NCI-H2029 treated with DMSO at 0.1 percent for 48 hours (cell line): ENCODE measurements around the gene FER.
"Not testable (repeated sequence)": the region's sequence is repeated elsewhere in the genome, so short reads cannot be mapped to it uniquely, and the experiment has no call there.

Source experiments
- DNase-seq: peaks from one replicate; lab custom pipeline; 2025; lab: John Stamatoyannopoulos, UW

The FER gene

GRCh38 chr5:108881133-108881532, 133.4 kb downstream of the FER start:
- no peak for DNase-seq

DNA sequence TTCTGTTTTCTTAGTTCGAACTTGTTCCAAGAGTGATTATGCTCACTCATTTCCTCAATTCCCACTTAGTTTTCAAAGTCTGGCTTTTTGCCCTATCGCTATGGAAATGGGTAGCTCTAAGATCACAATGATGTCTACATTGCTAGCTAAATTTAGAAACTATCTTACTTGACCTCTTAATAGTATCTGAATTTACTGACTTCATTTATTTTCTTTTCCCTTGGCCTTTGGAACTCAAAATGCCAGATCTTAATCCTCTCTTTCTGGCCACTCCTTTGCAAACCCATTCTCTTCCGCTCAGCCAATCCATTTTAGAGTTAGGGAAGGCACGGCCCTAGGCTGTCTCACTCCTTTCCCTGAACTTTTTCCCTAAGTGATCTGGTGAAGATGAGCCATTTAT, 137.0 kb downstream of the FER start:
- DNase-seq: no peak

DNA sequence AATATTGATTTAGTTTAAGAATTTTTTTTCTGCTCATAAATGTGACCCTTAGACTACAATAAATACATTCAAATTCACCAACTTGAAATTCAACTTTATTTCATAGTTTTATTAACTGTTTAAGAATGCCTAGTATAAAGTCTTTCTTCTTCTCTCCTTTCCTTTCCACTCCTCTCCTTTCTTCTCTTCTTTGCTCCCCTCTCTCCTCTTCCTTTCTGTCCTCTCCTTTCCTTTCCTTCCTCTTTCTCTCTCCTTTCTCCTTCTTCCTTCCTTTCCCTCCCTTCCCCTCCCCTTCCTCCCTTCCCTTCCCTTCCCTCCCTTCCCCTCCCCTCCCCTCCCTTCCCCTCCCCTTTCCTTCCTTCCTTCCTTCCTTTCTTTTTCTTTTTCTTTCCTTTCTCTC, 150.6 kb downstream of the FER start:
- DNase-seq: no peak

DNA sequence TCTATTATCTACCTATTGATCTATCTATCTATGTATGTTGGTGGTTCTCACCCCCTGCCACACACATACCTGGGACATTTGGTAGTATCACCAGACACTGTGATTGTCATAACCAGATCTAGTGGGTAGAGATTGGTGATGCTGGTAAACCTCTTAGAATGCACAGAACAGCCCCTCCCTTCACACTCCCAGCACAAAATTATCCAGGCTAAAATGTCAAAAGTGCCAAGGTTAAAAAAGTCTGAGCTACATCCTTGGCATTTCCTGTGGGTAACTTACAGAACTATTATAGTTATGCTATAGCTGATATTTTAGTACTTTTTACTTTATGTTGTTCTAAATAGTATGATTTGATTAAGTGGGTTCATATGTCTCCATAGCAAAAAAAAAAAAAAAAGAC, 151.0 kb downstream of the FER start:
- no peak for DNase-seq

DNA sequence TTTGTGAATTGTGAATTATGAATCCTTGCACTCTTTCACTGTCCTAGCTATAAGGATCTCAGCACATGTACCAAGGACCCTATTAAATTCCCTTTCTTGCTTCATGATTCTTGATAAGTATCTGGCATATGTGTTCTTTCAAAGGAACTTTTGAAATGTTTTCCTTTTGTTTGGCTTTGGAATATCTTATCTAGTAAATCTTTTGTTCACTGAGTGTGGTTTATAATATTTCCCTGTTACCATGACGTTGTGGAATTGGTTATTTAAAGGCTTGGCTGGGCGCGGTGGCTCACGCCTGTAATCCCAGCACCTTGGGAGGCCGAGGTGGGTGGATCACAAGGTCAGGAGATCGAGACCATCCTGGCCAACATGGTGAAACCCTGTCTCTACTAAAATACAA, 151.5 kb downstream of the FER start:
- DNase-seq: not testable (repeated sequence)

DNA sequence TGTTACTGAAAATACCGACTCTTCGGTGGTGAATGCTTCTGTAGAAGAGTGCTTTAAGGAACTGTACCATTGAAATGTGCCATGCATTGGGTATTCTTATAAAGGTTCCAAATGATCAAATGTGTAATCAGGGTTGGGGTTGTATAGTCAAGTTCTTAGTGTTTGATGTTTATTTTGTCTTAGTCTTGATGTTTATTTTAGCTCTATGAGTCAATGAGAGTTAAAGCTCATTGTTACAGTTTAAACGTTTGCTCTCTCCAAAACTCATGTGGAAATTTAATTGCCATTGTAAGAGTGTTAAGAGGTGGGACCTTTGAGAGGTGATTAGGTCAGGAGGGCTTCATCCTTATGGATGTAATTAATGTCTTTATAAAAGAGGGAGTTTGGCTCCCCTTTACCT, 153.0 kb downstream of the FER start:
- no peak for DNase-seq

DNA sequence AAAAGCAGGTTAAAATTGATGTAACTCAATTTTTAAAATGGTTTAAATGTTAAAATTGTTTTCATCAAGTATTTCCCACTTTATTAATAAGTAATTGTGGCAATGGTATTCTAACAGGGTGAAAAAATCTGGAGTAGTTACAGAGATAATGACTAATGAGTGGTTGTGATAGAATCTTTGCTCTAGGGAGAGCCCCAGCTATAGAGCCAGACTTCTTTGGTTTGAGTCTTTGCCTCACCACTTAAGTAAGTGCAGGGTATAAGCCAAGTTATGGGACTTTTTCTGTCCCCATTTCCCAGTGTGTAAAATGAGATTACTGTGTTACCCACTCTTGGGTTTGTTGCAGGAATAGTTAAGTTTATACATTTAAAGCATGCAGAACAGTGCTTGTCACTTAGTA, 158.1 kb downstream of the FER start:
- DNase-seq: no peak

GRCh38 chr5:108910627-108911026, 162.9 kb downstream of the FER start:
- no peak for DNase-seq

GRCh38 chr5:108911055-108911454, 163.4 kb downstream of the FER start:
- DNase-seq: no peak

DNA sequence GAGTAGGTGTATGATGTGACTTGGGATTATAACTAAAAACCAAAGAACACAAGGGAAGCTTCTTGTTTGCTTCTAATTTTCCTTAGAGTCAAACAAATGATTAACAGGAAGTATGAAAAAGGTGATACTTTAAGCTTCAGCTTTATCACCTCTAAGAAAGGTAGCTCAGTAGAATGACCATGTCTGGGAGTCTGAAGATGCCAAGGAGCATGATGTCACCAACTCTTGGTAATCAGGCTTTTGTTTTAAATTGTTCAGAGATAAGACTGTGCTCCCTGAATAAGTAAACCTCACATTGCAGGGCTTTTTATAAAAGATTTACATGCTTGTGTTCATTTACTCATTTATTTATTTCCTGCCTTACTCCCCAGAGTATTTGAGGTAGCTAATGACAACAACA, 169.9 kb downstream of the FER start:
- no peak for DNase-seq

GRCh38 chr5:108919591-108920326, 172.1 kb downstream of the FER start:
- no peak for DNase-seq

DNA sequence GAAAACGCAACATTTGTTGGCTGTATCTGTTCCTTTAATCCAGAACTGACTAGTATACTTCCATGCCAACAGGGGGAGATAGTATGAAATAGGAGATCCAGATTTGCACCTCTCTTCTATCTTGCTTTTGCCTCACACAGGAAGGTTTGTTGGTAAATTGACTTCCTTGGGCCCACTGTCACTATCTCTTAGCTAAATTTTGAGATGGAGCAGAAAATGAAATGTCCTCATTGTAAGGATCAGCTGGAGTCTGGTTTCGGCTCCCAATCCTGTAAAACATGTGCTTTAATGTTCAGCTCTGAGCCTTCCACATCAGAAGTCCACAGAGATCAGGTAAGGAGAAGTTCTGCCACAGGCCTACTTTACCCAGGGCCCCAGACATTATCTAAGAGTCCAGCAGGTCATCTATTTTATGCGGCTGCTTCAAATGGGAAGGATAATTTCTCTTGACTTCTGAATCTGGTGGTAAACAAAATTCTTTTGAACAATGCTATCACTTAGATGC, 176.8 kb downstream of the FER start:
- no peak for DNase-seq

DNA sequence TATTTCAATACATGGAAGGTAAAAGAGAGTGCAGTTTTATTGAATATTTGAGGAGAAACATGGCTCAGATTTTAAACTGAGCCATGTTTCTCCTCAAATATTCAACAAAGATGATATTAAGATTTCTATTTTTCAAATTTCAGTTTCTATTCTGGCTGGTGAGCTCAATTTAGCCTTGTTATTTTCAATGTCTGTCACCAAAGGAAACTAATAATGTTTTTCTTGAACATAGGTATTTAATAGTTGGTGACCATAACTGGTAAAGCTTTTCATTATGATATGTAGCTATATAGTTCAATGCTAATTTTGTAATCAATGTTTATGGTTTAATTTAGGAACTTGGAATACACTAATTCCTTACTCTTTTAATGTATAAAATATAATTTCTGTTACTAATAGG, 177.4 kb downstream of the FER start:
- no peak for DNase-seq

GRCh38 chr5:108930107-108930506, 182.4 kb downstream of the FER start:
- DNase-seq: no peak

DNA sequence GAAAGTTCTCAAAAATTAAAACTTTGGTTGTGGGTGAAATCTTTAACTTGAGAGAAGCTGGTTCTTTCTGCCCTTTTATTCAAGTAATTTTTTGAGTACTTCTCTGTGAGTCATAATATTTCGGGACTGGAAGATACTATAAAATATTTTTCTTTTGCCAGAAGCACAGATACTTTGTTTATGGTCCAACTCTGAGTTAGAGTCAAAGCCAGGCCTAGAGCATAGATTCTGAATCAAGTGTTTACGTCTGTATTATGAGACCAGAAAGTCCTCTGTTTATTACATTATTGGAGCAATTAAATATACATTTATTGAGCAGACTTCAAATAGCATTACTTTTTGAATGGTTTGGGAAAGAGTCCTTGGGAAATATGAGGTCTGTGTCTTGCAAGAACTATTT, 187.9 kb downstream of the FER start:
- DNase-seq: no peak

- DNase-seq: no peak
Measured at GRCh38 chr5:108937221-108937620, 189.5 kb downstream of the FER start.

DNA sequence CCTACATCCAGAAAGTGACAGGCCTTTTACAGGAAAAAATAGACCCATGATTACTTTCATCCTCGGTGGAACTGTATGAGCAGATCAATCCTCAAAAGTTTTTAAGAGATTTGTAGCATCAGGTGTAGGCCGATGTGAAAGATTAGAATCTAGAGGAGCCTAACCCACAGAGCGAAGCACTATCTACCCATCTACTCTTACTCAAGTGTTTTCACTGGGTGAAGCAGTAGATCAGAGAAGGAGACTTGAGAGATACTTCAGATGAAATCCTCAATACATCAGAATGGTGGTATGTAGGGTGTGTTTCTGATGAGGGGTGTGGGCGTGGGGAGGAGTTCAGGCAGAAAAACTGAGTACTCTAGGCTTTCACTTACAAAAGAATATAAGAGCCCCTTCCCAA, 192.8 kb downstream of the FER start:
- no peak for DNase-seq

DNA sequence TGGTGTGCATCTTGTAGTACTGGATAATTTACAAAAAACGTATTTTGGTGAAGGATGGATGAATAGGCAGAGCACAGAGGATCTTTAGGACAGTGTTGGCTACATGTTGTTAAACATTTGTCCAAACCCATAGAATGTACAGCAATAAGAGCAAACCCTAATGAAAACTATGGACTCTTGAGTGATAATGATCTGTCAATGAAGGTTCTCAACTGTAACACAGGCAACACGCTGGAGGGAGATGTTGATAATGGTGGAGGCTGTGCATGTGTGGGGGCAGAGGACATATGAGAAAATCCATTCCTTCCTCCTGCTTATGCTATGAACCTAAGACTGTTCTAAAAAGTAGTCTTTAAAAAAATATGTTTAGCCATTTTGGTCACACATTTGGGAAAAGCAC, 194.0 kb downstream of the FER start:
- DNase-seq: no peak

DNA sequence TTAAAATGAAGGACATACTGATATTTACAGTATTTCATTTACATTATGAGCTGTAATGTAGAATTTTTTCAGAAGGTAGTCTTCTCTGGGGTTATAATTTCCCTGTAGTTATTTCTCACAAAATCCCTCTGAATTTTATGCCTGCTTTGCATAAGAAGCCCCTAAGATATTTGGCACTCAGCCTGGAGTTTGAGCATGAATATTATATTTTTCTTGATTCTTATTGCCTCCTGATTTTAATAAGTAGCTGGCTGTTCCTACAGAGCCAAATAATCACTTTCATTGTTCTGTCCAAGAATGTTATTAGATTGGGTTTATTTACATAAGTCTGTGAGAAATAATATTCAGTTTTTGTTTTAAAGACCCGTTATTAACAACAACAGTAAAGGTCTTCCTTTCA, 195.0 kb downstream of the FER start:
- no peak for DNase-seq

DNA sequence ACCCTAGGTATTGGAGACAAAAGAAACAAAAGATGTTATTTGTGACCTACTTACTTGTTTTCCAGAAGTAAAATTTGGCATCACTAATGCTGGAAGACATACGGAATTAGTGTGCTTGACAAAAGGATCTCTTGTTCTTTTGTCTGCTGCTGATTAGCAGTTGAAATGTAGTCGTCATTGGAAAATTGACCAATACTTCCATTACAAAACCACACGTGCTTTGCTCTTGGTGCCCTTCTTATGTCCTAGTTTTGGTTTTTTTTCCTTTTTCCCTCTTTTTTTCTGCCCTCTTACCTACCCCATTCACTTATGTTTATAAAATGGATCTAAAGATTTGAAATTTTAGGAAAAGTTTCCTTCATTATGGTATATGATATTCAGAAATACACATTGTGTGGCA, 197.4 kb downstream of the FER start:
- no peak for DNase-seq

- no peak for DNase-seq
Measured at GRCh38 chr5:108946008-108946407, 198.3 kb downstream of the FER start.

DNA sequence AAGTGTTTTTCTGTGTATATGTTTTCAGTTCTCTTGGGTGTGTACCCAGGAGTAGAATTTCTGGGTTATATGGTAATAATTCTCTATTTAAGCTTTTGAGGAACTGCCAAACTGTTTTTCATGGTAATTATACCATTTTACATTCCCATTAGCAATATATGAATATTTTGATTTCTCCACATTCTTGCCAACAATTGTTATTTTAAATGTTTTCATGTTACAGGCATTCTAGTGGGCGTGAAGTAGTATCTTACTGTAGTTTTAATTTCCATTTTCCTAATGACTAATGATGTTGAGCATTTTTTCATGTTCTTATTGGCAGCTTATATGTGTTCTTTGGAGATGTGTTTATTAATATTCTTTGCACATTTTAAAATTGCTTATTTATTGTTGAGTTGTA, 199.5 kb downstream of the FER start:
- no peak for DNase-seq

DNA sequence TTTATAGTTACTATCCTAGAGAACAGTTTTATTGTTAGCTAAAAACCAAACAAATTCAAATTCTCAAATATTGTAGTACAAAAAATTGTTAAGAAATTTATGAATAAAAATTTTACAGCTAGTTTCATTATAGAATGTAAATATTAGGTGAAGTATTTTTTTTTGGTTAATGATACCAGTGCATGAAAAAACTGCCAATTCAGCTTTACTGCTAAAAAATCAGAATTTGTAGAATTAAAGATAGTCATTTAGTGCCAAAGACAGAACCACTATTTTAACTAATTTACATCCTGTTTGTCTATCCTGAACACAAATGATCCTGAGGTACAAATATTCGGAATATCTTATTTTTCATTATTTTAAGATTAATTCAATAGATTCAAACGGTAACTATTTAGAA, 202.6 kb downstream of the FER start:
- no peak for DNase-seq

GRCh38 chr5:108953940-108954339, 206.2 kb downstream of the FER start:
- no peak for DNase-seq
